GM21619 (cell line): ENCODE data around the gene SASH1.

Source experiments
- ATAC-seq: cut with Tn5 transposase; IDR thresholded peaks from one replicate; pipeline ENCODE4 v1.9.1; 2021; ENCODE audit not compliant: unreplicated experiment

The SASH1 gene

GRCh38 chr6:148516617-148517016 is 174.0 kb downstream of the SASH1 start:
- no peak for ATAC-seq

- ATAC-seq, result no peak
Observed at GRCh38 chr6:148517470-148517869, 174.8 kb downstream of the SASH1 start.

GRCh38 chr6:148518511-148519156 is 176.0 kb downstream of the SASH1 start:
- ATAC-seq, result no peak

GRCh38 chr6:148520109-148520841 is 177.6 kb downstream of the SASH1 start:
- ATAC-seq, result peak; percentile 95

- no peak for ATAC-seq
Observed at GRCh38 chr6:148521158-148521557, 178.5 kb downstream of the SASH1 start.

- no peak for ATAC-seq
Observed at GRCh38 chr6:148521586-148521985, 178.9 kb downstream of the SASH1 start.

GRCh38 chr6:148523048-148523447 is 180.4 kb downstream of the SASH1 start:
- no peak for ATAC-seq

- no peak for ATAC-seq
Observed at GRCh38 chr6:148523551-148523950, 180.9 kb downstream of the SASH1 start.

GRCh38 chr6:148524471-148524882 is 181.8 kb downstream of the SASH1 start:
- no peak for ATAC-seq

- ATAC-seq, result no peak
Observed at GRCh38 chr6:148524976-148525375, 182.3 kb downstream of the SASH1 start.

- no peak for ATAC-seq
Observed at GRCh38 chr6:148525453-148525852, 182.8 kb downstream of the SASH1 start.

GRCh38 chr6:148526145-148526544 is 183.5 kb downstream of the SASH1 start:
- no peak for ATAC-seq

GRCh38 chr6:148528292-148528691 is 185.7 kb downstream of the SASH1 start:
- ATAC-seq, result no peak

- ATAC-seq, result no peak
Observed at GRCh38 chr6:148529010-148529409, 186.4 kb downstream of the SASH1 start.

GRCh38 chr6:148530394-148530953 is 187.8 kb downstream of the SASH1 start:
- peak; percentile 92 for ATAC-seq

GRCh38 chr6:148530976-148531375 is 188.3 kb downstream of the SASH1 start:
- ATAC-seq, result no peak

GRCh38 chr6:148532698-148533097 is 190.1 kb downstream of the SASH1 start:
- no peak for ATAC-seq

- no peak for ATAC-seq
Observed at GRCh38 chr6:148533309-148534107, 190.9 kb downstream of the SASH1 start.

- no peak for ATAC-seq
Observed at GRCh38 chr6:148534871-148535270, 192.2 kb downstream of the SASH1 start.

GRCh38 chr6:148535381-148535780 is 192.7 kb downstream of the SASH1 start:
- ATAC-seq, result no peak

- no peak for ATAC-seq
Observed at GRCh38 chr6:148535976-148536375, 193.3 kb downstream of the SASH1 start.
